ENCODE measurements around the gene SH2D1B.

DNA sequence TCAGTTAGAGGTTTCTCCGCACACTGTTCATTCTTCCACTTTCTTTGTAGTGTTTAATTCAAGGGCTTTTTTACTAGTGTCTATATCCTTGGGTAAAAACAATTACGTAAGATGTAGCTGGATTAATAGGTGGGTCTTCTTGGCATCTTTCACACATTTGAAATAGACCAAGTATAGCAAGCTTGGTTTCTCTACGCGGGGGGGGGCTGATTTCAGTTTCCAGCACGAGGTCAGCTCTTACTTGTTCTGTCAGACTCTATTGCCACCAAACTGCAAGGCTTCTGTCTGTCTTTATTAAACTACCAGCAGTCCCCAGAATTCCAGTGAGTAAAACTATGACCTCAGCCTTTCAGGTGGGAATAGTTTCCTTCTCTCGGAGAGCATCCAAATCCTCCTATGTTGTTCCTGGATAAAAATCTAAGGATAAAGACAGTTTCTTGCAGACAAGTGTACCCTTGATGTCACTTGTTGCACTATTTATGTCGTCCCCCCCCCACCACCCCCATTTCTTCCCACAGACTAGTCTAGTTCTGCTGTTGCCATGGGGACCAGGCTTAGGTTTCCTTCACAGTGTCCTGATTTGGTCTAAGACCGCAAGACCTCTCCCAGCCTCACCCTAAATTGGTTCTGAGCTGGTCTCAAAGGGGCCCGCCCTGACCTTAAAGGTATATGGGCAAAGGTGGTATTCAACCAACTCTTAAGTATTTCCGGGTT is 52.3 kb downstream of the SH2D1B start:
- TF ChIP-seq POLR2A (IDR thresholded peaks at IDR 0.05): no peak
- TF ChIP-seq, protein P1, sequence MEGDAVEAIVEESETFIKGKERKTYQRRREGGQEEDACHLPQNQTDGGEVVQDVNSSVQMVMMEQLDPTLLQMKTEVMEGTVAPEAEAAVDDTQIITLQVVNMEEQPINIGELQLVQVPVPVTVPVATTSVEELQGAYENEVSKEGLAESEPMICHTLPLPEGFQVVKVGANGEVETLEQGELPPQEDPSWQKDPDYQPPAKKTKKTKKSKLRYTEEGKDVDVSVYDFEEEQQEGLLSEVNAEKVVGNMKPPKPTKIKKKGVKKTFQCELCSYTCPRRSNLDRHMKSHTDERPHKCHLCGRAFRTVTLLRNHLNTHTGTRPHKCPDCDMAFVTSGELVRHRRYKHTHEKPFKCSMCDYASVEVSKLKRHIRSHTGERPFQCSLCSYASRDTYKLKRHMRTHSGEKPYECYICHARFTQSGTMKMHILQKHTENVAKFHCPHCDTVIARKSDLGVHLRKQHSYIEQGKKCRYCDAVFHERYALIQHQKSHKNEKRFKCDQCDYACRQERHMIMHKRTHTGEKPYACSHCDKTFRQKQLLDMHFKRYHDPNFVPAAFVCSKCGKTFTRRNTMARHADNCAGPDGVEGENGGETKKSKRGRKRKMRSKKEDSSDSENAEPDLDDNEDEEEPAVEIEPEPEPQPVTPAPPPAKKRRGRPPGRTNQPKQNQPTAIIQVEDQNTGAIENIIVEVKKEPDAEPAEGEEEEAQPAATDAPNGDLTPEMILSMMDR (IDR thresholded peaks at IDR 0.05): no peak

Data from breast epithelium (tissue), 3 donors.